HL-60 (cell line): ENCODE measurements around the gene CHI3L1.

Experiments used
- DNase-seq, 2 experiments: peaks; one replicate each; pipeline ENCODE4 v3.0.0-alpha.2; 2010 to 2020; ENCODE audit warnings: low read depth in 1 of 2, low spot score in 1 of 2
- H3K27ac ChIP-seq: fragments of 250-450 bp; sonication (Bioruptor Pico); replicated peaks from 2 replicates; pipeline ENCODE4 v1.5.1; 2020; ENCODE audit warnings: mild to moderate bottlenecking, moderate library complexity
- H3K27me3 ChIP-seq: fragments of 250-450 bp; sonication (Bioruptor Pico); 2 replicates; pipeline ENCODE4 v1.5.1; 2021; ENCODE audit warnings: mild to moderate bottlenecking, moderate library complexity; ENCODE audit not compliant: insufficient read depth, poor library complexity, severe bottlenecking
- H3K4me3 ChIP-seq: replicated peaks from 2 replicates; pipeline ENCODE4 v1.5.1; 2011; ENCODE audit warnings: mild to moderate bottlenecking, control low read depth, low read length; ENCODE audit not compliant: insufficient read depth
- GABPA ChIP-seq: IDR thresholded peaks from 2 replicates; pipeline ENCODE4 v1.6.1; 2012; ENCODE audit warnings: low read depth
- POLR2AphosphoS5 ChIP-seq: IDR thresholded peaks from 2 replicates; pipeline ENCODE4 v1.6.1; 2012; ENCODE audit warnings: low read depth
- SPI1 ChIP-seq: IDR thresholded peaks from 2 replicates; pipeline ENCODE4 v1.6.1; 2012; ENCODE audit warnings: low read depth, mild to moderate bottlenecking, borderline replicate concordance
- TF ChIP-seq, protein P1 (sequence below): IDR thresholded peaks from 2 replicates; pipeline ENCODE4 v1.6.1; 2012; ENCODE audit warnings: low read depth; ENCODE audit not compliant: insufficient replicate concordance
- TF ChIP-seq, protein P2 (sequence below): IDR thresholded peaks from one replicate; pipeline ENCODE4 v1.5.1; 2011; ENCODE audit warnings: low read length, control low read depth, inconsistent platforms; ENCODE audit not compliant: insufficient read depth

CHI3L1 gene

DNA sequence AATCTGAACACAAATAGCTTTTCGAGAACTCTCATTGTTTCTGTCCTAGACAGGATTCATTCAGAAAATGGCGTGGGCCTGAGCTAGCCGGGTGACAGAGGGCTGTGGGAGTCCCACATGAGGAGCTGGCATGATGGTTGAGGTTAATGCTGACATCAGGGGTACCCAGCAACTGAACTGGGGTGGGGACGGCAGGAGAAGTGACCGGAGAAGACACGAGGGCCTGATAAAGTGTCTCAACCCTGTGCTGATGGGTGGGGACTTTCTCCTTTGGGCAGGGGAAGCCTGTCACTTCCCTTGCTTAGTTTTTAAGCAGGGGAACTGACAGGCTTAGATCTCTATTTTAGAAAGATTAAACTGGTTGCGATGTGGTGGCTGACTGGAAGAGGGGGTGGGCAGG is 28.4 kb upstream of the CHI3L1 start:
- no peak overlapping the region for H3K4me3 ChIP-seq
- DNase-seq = peak in 1 of 2 experiments; percentile 18
- TF ChIP-seq GABPA (no peak), SPI1 (peak; percentile 35; the same call in 1 of the 2 replicates)
- H3K27ac ChIP-seq = no peak overlapping the region
- H3K27me3 ChIP-seq = no peaks in the 10 kb centered on the region

DNA sequence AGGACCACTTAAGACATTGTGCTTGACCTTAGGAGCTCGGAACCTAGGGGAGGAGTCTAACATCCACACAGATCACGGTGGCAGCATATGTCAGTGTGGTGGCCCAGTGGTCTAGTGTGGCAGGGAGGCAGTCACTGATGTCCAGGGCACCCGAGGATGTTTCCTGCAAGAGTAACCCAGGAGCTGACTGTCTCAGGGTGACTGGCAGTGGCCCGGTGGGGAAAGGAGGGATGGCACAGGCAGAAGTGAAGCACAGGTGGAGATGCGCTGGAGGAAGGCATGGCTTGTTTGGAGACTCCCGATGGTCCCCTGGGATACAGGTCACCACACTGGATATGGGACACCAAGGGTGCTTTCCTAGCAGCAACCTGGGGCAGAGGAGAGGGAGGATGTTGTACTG is 26.6 kb upstream of the CHI3L1 start:
- Histone ChIP-seq H3K27me3 (no peaks in the 10 kb centered on the region), H3K4me3 (no peak overlapping the region), H3K27ac (no peak overlapping the region)
- no peak for DNase-seq
- TF ChIP-seq POLR2AphosphoS5 (no peak), GABPA (no peak), SPI1 (no peak)
- TF ChIP-seq, protein P1, sequence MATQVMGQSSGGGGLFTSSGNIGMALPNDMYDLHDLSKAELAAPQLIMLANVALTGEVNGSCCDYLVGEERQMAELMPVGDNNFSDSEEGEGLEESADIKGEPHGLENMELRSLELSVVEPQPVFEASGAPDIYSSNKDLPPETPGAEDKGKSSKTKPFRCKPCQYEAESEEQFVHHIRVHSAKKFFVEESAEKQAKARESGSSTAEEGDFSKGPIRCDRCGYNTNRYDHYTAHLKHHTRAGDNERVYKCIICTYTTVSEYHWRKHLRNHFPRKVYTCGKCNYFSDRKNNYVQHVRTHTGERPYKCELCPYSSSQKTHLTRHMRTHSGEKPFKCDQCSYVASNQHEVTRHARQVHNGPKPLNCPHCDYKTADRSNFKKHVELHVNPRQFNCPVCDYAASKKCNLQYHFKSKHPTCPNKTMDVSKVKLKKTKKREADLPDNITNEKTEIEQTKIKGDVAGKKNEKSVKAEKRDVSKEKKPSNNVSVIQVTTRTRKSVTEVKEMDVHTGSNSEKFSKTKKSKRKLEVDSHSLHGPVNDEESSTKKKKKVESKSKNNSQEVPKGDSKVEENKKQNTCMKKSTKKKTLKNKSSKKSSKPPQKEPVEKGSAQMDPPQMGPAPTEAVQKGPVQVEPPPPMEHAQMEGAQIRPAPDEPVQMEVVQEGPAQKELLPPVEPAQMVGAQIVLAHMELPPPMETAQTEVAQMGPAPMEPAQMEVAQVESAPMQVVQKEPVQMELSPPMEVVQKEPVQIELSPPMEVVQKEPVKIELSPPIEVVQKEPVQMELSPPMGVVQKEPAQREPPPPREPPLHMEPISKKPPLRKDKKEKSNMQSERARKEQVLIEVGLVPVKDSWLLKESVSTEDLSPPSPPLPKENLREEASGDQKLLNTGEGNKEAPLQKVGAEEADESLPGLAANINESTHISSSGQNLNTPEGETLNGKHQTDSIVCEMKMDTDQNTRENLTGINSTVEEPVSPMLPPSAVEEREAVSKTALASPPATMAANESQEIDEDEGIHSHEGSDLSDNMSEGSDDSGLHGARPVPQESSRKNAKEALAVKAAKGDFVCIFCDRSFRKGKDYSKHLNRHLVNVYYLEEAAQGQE = no peak
- TF ChIP-seq, protein P2, sequence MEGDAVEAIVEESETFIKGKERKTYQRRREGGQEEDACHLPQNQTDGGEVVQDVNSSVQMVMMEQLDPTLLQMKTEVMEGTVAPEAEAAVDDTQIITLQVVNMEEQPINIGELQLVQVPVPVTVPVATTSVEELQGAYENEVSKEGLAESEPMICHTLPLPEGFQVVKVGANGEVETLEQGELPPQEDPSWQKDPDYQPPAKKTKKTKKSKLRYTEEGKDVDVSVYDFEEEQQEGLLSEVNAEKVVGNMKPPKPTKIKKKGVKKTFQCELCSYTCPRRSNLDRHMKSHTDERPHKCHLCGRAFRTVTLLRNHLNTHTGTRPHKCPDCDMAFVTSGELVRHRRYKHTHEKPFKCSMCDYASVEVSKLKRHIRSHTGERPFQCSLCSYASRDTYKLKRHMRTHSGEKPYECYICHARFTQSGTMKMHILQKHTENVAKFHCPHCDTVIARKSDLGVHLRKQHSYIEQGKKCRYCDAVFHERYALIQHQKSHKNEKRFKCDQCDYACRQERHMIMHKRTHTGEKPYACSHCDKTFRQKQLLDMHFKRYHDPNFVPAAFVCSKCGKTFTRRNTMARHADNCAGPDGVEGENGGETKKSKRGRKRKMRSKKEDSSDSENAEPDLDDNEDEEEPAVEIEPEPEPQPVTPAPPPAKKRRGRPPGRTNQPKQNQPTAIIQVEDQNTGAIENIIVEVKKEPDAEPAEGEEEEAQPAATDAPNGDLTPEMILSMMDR = no peak

DNA sequence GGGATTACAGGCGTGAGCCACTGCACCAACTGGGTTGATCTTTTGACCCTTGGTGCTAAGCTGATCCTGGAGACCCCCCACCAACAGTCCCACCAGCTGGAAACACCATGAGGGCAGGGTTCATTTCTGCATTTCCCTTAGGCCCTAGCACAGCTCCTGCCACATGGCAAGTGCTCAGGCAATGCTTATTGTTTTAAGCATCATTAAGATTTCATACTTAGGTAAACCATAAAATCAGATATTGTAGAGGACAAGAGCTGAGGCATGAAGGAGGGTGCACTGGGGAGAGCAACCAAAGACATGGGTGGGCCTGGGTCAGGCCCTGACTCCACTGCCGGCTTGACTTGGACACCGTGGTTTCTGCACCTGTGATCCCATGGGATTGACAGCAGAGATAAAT is 25.3 kb upstream of the CHI3L1 start:
- Histone ChIP-seq H3K27me3 (no peaks in the 10 kb centered on the region), H3K4me3 (no peak overlapping the region), H3K27ac (no peak overlapping the region)
- no peak for DNase-seq
- TF ChIP-seq SPI1 (no peak), GABPA (no peak), POLR2AphosphoS5 (no peak)
- TF ChIP-seq, protein P2 = no peak
- TF ChIP-seq, protein P1 = no peak

DNA sequence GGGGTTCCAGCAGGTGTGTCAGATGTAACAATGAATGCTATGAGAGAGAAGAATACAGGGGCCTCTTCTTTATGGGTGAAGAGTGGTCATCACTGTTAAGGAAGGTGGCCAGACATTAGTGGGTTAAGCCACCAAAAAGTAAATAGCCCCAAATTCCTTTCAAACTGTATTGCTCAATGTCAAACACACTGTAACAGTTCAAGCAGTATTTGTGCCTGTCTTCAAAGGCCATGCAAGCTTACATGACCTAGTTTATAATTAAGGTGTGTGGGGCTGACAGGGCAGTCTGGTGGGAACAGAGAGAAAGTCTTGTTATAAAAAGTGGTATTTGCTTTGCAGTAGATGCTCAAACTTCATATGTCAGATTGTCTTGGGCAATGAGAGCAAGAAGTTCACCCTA is 24.5 kb upstream of the CHI3L1 start:
- Histone ChIP-seq H3K27ac (no peak overlapping the region), H3K27me3 (no peaks in the 10 kb centered on the region), H3K4me3 (no peak overlapping the region)
- DNase-seq = no peak
- TF ChIP-seq, protein P2 = no peak
- no peak for TF ChIP-seq SPI1
- TF ChIP-seq POLR2AphosphoS5 = no peak
- TF ChIP-seq GABPA = no peak
- TF ChIP-seq, protein P1 = no peak
